Ectodermal cell (in vitro differentiated cells): ENCODE results near the gene NELFB.

Experiments
- H3K27ac ChIP-seq: 2 replicates; pipeline ENCODE4 v1.7.0; 2013; ENCODE audit warnings: mild to moderate bottlenecking, low read depth, low read length; ENCODE audit not compliant: insufficient read depth, poor library complexity, severe bottlenecking
- H3K27me3 ChIP-seq: 2 replicates; pipeline ENCODE4 v1.7.0; 2013; ENCODE audit warnings: mild to moderate bottlenecking, low read length; ENCODE audit not compliant: insufficient read depth, control insufficient read depth, poor library complexity, severe bottlenecking
- H3K36me3 ChIP-seq: one replicate; pipeline ENCODE4 v1.7.0; 2013; ENCODE audit warnings: low read length; ENCODE audit not compliant: control insufficient read depth, insufficient read depth
- H3K4me1 ChIP-seq: one replicate; pipeline ENCODE4 v1.7.0; 2013; ENCODE audit warnings: low read length; ENCODE audit not compliant: control insufficient read depth, insufficient read depth
- H3K4me3 ChIP-seq: 2 replicates; pipeline ENCODE4 v1.7.0; 2013; ENCODE audit warnings: low read depth, low read length, control low read depth; ENCODE audit not compliant: insufficient read depth
- H3K9me3 ChIP-seq: 2 replicates; pipeline ENCODE4 v1.7.0; 2013; ENCODE audit warnings: mild to moderate bottlenecking, low read length, moderate library complexity; ENCODE audit not compliant: control insufficient read depth
- WGBS, 2 experiments: methylation state at CpG; one replicate each; pipeline ENCODE4 v1.1.7; 2013; ENCODE audit warnings: missing lambda C conversion rate in 2 of 2; 5-methylcytosine and 5-hydroxymethylcytosine counted together

Gene NELFB

DNA sequence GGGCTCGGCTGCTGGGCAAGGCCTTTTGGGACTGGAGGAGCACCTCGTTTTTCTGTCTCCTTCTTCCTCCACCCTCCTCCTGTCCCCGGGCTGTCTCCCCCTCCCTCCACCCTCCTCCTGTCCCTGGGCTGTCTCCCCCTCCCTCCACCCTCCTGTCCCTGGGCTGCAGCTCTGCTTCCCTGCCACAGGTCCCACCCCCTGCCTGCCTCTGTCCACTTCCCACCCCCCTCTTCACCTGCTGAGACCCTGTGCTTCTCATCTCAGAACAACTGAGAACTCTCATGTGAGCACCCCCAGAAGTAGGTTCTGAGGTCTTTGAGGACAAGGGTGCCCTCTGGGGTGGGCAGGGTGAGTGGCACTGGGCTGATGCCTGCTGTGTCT, 16.6 kb downstream of the NELFB start:
- Histone ChIP-seq H3K4me3 (no peak overlapping the region), H3K27me3 (no peaks in the 10 kb centered on the region), H3K36me3 (peaks cover 11% of the 10 kb centered on the region), H3K27ac (no peak overlapping the region), H3K4me1 (peaks cover 12% of the 10 kb centered on the region), H3K9me3 (no peaks in the 10 kb centered on the region)
- WGBS, 2 experiments = 74 to 79% methylated on average over 3 of the region's 3 CpGs

DNA sequence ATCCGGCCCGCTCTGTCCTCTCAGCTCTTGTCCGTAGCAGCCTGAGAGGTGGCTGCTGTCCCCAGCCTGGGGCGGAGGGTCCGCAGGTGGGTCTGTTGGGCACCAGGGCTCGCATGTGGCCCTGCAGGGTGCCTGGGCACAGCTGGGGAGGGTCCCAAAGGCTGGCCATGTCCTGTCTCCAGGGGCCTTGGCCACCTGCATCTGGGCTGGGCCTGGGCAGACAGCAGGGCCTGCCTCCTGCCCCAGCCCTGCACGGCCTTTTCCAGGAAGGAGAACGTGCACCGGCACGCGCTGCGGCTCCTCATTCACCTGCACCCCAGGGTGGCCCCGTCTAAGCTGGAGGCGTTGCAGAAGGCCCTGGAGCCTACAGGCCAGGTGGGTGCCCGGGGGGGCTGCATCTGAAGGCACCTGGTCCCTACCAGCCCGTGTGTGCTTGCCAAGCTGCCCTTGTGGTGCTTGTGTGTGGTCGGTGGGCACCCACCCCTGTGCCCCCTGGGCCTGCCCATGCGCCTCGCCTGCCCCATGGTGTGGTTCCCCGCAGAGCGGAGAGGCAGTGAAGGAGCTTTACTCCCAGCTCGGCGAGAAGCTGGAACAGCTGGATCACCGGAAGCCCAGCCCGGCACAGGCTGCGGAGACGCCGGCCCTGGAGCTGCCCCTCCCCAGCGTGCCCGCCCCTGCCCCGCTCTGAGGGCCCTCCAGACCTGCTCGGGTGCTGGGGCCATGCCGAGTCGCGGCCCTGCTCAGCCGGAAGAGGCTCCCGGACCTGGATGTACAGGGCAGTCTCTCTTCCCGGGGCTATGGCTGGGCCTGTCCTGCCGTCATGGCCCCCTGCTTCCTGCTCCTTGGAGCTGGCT, 17.3 kb downstream of the NELFB start:
- H3K27ac ChIP-seq = no peak overlapping the region
- H3K9me3 ChIP-seq = no peaks in the 10 kb centered on the region
- H3K27me3 ChIP-seq = peaks cover 2% of the 10 kb centered on the region
- peaks cover 9% of the 10 kb centered on the region for H3K36me3 ChIP-seq
- H3K4me1 ChIP-seq = peaks cover 20% of the 10 kb centered on the region
- no peak overlapping the region for H3K4me3 ChIP-seq
- WGBS, 2 experiments = 91 to 92% methylated on average over 39 of the region's 39 CpGs

DNA sequence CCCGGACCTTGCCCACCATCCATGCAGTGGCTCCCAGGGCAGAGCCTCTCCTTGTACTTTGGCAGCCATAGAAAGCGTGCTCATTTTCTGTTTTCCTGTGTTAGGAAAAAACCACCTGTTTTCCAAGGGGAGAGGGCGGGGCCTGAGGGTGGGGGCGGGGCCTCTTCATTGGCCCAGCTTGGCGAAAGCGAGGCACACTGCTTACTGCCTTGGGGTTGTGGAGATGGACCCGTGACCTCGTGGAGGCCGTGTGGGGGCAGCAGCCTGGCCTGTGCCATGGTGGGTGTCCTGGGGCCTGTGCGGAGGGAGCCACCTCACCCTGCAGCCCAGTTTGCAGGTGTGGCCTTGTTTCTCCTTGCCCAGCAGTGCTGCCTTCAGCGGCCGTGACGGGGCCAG, 18.0 kb downstream of the NELFB start:
- Histone ChIP-seq H3K4me3 (no peak overlapping the region), H3K4me1 (peaks cover 25% of the 10 kb centered on the region), H3K9me3 (no peaks in the 10 kb centered on the region), H3K36me3 (peaks cover 7% of the 10 kb centered on the region), H3K27ac (no peak overlapping the region), H3K27me3 (peaks cover 9% of the 10 kb centered on the region)
- WGBS, 2 experiments = 87 to 90% methylated on average over 13 of the region's 13 CpGs

DNA sequence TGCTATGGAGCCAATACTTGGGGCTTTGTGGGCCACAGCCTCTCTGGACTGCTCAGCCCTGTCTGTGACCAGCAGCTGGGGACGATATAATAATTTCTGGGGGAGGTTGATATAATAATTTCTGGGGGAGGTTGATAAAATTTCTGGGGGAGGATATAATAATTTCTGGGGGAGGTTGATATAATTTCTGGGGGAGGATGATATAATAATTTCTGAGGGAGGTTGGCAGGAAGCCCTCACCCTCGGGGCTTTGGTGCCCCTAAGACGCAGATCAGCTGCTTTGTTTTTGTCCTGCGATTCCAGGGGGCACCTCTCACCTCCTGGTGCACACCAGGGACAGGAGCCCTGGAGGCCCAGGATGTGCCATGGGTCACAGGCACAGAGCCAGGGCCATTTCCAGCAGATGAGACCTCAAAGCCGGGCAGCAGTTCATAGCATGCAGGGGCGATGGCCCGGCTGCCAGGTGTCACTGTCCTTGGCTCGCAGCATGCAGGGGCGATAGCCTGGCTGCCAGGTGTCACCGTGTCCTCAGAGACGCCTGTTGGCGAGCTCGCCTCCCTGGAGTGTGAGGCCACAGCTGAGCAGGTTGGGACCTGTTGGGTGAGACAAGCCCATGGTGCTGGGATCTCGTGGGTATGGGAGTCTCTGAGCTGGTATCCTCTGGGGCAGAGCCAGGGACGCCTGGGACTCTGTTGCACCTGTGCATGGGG, 18.6 kb downstream of the NELFB start:
- Histone ChIP-seq H3K27ac (no peak overlapping the region), H3K36me3 (peaks cover 2% of the 10 kb centered on the region), H3K4me3 (no peak overlapping the region), H3K9me3 (no peaks in the 10 kb centered on the region), H3K27me3 (peaks cover 15% of the 10 kb centered on the region), H3K4me1 (peaks cover 25% of the 10 kb centered on the region)
- WGBS, 2 experiments = 89% methylated on average over 15 of the region's 15 CpGs

DNA sequence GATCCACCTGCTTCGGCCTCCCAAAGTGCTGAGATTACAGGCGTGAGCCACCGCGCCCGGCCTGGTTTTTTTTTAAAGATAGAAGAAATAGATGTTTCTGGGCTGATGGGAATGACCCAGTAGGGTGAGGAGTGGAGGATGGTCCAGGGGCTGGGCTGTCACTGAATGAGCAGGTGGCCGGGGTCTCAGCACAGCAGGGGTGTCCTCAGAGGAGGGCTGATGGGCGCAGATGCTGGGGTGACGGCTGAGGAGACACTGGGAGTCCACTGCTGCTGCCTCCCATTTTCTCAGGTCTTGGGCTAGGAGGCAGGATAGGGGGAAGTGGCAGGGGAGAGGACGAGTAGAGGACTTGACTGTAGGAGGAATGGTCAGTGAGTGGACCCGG, 20.1 kb downstream of the NELFB start:
- H3K4me1 ChIP-seq = peaks cover 25% of the 10 kb centered on the region
- no peak overlapping the region for H3K4me3 ChIP-seq
- H3K9me3 ChIP-seq = no peaks in the 10 kb centered on the region
- peaks cover 19% of the 10 kb centered on the region for H3K27me3 ChIP-seq
- no peak overlapping the region for H3K27ac ChIP-seq
- H3K36me3 ChIP-seq = no peaks in the 10 kb centered on the region
- 92 to 93% methylated on average over 10 of the region's 10 CpGs for WGBS, 2 experiments

DNA sequence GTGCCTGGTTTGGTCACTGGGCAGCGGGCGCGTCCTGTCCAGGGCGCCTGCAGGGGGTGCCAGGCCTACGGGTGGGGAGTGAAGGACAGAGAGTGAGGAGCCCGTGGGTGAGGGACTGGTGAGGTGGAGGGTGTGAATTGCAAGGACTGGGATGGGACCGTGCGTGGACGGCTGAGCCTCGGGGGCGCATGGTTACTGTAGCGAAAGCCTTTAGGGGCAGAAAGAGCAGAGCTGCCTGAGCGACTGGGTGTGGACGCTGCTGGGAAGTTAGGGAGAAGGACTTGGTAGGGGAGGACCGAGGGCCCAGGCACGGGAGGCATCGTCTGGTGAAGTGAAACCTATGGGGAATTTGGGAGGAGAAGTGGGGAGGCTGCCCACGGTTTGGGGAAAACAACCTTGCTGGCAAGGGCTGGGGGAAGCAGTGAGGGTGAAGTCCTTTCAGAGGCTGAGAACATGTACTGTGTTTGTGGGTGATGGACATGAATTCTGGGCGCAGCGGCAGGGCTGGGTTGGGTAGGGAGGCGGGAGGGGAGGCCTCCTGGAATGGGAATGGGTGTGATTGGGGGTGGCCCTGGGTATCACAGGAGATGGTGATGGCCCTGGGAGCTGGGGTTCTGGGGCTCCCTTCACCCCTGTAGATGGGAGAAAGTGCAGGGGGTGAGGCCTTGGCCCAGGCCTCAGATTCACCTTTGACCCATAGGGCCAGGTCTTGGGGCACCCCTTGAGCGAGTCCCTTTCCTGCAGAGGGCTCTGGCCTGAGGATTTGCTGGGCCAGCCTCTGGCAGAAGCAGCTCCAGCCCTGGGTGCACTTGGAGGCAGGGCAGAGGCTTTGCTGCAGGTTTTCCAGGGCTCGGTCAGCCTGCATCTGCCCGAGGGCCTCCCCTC, 20.7 kb downstream of the NELFB start:
- H3K27me3 ChIP-seq = peaks cover 19% of the 10 kb centered on the region
- 90 to 91% methylated on average over 24 of the region's 24 CpGs for WGBS, 2 experiments
- no peak overlapping the region for H3K27ac ChIP-seq

DNA sequence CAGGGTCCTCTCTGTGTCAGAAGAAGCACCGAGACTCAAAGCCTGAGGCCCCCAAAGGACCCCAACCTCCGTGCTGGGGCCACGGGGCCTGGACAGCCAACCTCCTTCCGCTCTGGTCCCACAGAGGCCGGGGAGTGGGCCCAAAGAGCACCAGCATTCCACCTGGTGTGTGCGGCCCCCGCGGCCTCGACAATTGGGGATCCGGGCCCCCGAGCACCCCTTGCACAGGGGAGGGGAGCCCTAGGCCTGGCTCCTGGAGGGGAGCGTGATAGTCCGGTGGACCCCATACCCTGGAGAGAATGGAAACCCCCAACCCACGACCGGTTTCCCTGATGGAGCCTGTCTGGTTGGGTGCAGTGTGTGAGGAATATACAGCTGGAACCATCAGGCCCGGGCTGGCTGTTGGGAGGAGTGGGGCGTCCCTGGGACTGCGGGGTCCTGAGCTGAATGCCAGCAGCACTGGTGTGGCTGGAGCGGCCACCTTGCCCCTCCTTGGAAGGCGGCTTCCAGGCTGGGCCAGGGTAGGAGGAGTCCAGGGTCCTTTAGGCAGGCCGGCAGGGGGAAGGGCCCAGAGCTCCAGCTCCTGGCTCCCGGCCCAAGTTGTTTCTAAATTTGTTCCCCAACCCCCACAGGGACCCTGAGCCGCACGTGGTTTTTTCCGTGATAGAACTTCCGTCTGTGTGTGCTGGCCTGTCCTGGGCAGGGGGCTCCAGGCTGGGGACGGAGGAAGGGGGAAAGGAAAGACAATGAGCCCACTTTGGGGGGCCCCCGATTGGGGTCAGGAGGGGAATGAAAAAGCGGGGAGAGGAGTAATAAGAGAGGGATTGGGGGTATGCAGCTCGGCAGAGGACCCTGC, 21.6 kb downstream of the NELFB start:
- Histone ChIP-seq H3K27ac (peak overlapping the region; percentile 62), H3K4me3 (no peak overlapping the region), H3K36me3 (no peaks in the 10 kb centered on the region), H3K4me1 (peaks cover 25% of the 10 kb centered on the region), H3K27me3 (peaks cover 19% of the 10 kb centered on the region), H3K9me3 (no peaks in the 10 kb centered on the region)
- WGBS, 2 experiments = 52 to 53% methylated on average over 30 of the region's 30 CpGs

More for the DNA sequence above, 20.7 kb downstream of the NELFB start:
- Histone ChIP-seq H3K4me1 (peaks cover 25% of the 10 kb centered on the region), H3K36me3 (no peaks in the 10 kb centered on the region), H3K4me3 (no peak overlapping the region), H3K9me3 (no peaks in the 10 kb centered on the region)

DNA sequence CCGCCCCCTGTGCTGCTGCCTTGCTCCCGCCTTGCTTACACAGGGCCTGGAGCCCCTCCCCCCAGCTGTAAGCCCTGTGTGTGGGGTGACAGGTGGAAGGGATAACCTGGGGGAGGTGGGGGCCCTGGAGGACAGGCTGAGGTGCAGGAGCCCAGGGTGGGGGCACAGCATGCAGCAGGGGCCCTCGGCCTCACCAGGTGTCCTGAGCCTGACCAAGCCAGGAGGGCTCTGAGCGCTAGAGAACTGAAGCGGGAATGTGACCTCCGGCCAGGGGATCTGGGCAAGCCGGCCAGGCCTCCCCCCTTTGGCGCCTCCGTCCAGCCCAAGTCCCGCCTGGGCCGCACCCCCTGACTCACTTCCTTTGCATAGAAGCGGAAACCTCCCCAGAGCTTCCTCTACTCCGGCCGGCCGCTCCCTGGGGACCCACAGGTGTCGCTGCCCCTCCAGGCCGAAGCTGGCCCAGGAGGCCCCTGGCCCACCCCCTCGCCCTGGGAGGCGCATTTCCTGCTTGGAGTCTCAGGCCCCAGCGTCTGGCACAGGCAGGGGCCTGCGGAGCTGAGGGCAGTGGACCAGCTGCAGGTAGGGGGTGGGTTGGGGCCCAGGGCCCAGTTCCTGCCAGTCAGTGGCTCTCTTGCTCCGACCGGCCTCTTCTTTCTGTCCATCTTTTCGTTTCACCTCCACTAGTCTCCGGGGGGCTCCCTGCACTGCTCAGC, 22.4 kb downstream of the NELFB start, which contains the start of gene TOR4A:
TSS of gene TOR4A (plus strand) at position 398 of the 713 bp plus-strand sequence. CDS start 964 bp downstream, outside the sequence.
- Histone ChIP-seq H3K9me3 (no peaks in the 10 kb centered on the region), H3K4me1 (peaks cover 25% of the 10 kb centered on the region), H3K36me3 (no peaks in the 10 kb centered on the region), H3K27me3 (peaks cover 19% of the 10 kb centered on the region), H3K27ac (peak within 1 kb of the TSS; percentile 62), H3K4me3 (peak within 1 kb of the TSS; percentile 31)
- WGBS, 2 experiments = 10 to 12% methylated on average over 25 of the region's 25 CpGs
